ENCODE results near the gene UMODL1. TPM values are rescaled to one million over a fixed set of nuclear protein-coding genes. Genes with fewer than 3 reads are reported as not detected.

UMODL1 gene
- total RNA-seq (2013; cell fraction: nucleolus; rRNA removed) = 0.51 and 0.65 TPM in 2 replicates
- total RNA-seq (2014; rRNA removed) (0.11 TPM in 1 of 2 replicates, not detected in the other), total RNA-seq (2014; rRNA removed; fragmentation: Illumina TruSeq; extraction: Trizol) (not detected in 2 replicates), total RNA-seq (2021) (0.05 TPM in 1 of 2 replicates, not detected in the other), polyA plus RNA-seq (2011; rRNA removed) (0.03 and 0.10 TPM in 2 replicates), polyA plus RNA-seq (2014; fragmentation: Illumina TruSeq; extraction: Trizol) (0.01 TPM in 1 of 2 replicates, not detected in the other), polyA plus RNA-seq (2014; fragmentation: Nextera tagmentation; extraction: Ambion mirVana) (not detected), polyA plus RNA-seq (2014; rRNA removed) (0.03 TPM in 1 of 2 replicates, not detected in the other), polyA plus RNA-seq (2016; fragmentation: Nextera tagmentation; extraction: Ambion mirVana) (not detected), polyA minus RNA-seq (2011; rRNA and poly(A)+ RNA removed) (not detected in 2 replicates), Bru-seq, nascent RNA (percentile 27 among the genes with signal in this experiment), BruChase-seq, experiment 1, labeled RNA remaining after a 6-hour chase (percentile 22 among the genes with signal in this experiment), BruChase-seq, experiment 2, labeled RNA remaining after a 2-hour chase (percentile 17 among the genes with signal in this experiment)
- not detected for polyA plus RNA-seq (2011; ENCODE audit: low read depth)
- polyA plus RNA-seq (2011; cell fraction: cytosol; rRNA removed) = 0.01 and 0.08 TPM in 2 replicates
- polyA plus RNA-seq (2011; cell fraction: nucleus; rRNA removed) = 0.09 and 0.13 TPM in 2 replicates
- polyA plus RNA-seq (2012) = 0.11 TPM in 1 of 2 replicates, not detected in the other
- not detected in 2 replicates for polyA minus RNA-seq (2011; cell fraction: cytosol; rRNA and poly(A)+ RNA removed)
- not detected in 2 replicates for polyA minus RNA-seq (2011; cell fraction: nucleus; rRNA and poly(A)+ RNA removed)
- long read RNA-seq, experiment 1, partial matches to known transcripts = 1 of 1 reads
- long read RNA-seq, experiment 1, other reads (novel, unspliced or antisense) = 0 of 1 reads
- long read RNA-seq, experiment 2, partial matches to known transcripts = 0 of 1 reads
- long read RNA-seq, experiment 2, other reads (novel, unspliced or antisense) = 1 of 1 reads

- Histone ChIP-seq H3K4me3 (no peak within 1 kb of the TSS), H4K20me1 (ENCODE audit: control insufficient read depth, insufficient read depth) (no peaks in the 10 kb centered on the region), H3K27me3 (replicated peaks in 1 of 2; ENCODE audit: control insufficient read depth in 2 of 2, insufficient read depth in 2 of 2, low read length in 1 of 2) (peaks cover 0 to 3% of the 10 kb centered on the region in 2 experiments; a peak in 1 of 4 replicates), H3K9ac (ENCODE audit: control insufficient read depth, insufficient read depth, low read length) (no peak within 1 kb of the TSS), H3K79me2 (ENCODE audit: control insufficient read depth, insufficient read depth, low read length) (no peaks in the 10 kb centered on the region), H3K4me2 (ENCODE audit: control insufficient read depth, insufficient read depth) (no peak within 1 kb of the TSS), H3K9me3 (replicated peaks; ENCODE audit: control insufficient read depth, insufficient read depth, low read length) (no peaks in the 10 kb centered on the region), H2AFZ (ENCODE audit: control insufficient read depth, low read depth, low read length) (no peak within 1 kb of the TSS), H3K36me3 (ENCODE audit: control insufficient read depth in 2 of 2, insufficient read depth in 2 of 2, low read length in 1 of 2) (no peaks in the 10 kb centered on the region), H3K27ac (ENCODE audit: control insufficient read depth, insufficient read depth) (no peak within 1 kb of the TSS), H3K4me1 (ENCODE audit: control insufficient read depth, insufficient read depth, low read length) (peaks cover 4% of the 10 kb centered on the region; the same call in 1 of the 2 replicates)
- ChIA-PET CTCF (no interaction called here), SMC1A (ENCODE audit: uncharacterized antibody, unreplicated experiment) (no interaction called here), POLR2A (no interaction called here), RAD21 (ENCODE audit: unreplicated experiment) (interaction anchor here (0.7 to 2.0 kb wide), 2 partner anchors 9 to 46 kb away, joined by 3 to 6 read pairs; no protein-coding TSS in a partner anchor)
- no TSS peak for BruUV-seq (replicated peaks)
- WGBS (ENCODE audit: insufficient coverage, insufficient replicate concordance, low lambda C conversion rate, missing lambda C conversion rate) = 39% methylated on average over 13 of the region's 13 CpGs
- DNase-seq (ENCODE audit: low read depth, low spot score) = no peak
- no peak for TF ChIP-seq MYB (IDR thresholded peaks at IDR 0.05; ENCODE audit: borderline replicate concordance, low read depth, low read length)
- in situ Hi-C loops (cut with MboI) (no loop called here), intact Hi-C loops (cut with micrococcal nuclease; ENCODE audit: unreplicated experiment) (no loop called here)
- no peak for ATAC-seq
- no peak for FAIRE-seq
Measured at GRCh38 chr21:42071146-42071737, at the start of gene UMODL1. Gene UMODL1, plus strand, starts transcription at chr21:42071317. Its CDS starts 0 bp downstream, at chr21:42071317.

All from GM12878 (cell line).